ENCODE data around the gene SCN2B.

Gene SCN2B, protein sequence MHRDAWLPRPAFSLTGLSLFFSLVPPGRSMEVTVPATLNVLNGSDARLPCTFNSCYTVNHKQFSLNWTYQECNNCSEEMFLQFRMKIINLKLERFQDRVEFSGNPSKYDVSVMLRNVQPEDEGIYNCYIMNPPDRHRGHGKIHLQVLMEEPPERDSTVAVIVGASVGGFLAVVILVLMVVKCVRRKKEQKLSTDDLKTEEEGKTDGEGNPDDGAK

GRCh38 chr11:118175993-118176777 is at the start of gene SCN2B:
TSS of gene SCN2B (minus strand) at chr11:118176639. CDS start at chr11:118176431, 208 bp downstream.
- no peak for DNase-seq

DNA sequence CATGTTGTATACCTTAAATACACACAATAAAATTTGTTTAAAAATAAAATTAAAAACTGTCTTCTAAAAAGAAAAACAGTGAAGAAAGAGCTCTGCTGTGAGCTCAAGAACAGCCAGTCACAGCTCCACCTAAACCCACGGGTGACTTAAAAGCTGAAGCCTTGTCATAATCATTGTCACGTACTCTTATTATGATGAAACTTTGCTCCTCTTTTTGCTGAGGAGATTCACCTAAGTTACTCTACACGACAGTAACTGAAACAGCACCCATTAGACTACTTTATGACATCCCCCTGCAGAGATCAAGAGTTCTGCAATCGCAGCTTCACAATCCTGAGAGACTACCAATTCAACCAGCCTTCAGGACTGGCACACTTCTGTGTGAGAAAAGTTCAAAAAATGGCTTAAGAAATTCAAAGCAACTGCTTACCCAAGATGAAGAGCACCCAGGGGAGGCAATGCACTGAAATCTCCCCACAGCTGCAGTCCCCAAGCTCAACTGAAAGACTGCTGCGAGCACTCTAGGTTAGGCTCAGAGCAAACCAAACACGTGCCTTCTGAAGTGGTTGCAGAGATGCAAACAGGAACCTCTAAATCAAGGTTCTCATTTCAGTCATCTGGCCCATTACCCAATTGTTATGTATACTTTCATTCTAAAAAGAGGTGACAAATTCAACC is 48.2 kb upstream of the SCN2B start, which contains the start of gene JAML:
Gene JAML (minus strand): TSS at position 501 of the 678 bp plus-strand sequence. CDS start 10,145 bp downstream, outside the sequence.
- DNase-seq = no peak

- no peak for DNase-seq
Measured at GRCh38 chr11:118223992-118224391, 47.6 kb upstream of the SCN2B start.

DNA sequence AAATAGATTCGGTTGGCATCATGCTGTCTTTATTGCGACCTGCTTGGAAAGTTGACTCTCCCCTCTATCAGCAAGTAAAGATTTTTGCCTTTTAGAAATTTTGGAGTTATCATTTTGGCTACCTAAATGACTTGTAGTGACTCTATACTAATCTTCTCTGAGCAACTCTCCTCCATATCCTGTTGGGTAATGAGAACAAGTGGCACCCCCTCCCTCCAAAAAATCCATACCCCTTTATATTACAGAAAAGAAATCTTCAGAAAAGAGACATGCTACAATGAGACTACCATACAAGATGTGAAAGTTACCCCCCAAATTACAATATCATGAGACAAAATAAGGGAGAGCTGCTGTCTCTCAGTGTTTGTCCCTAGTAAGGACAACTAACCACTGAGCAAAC is 47.1 kb upstream of the SCN2B start:
- DNase-seq = no peak

DNA sequence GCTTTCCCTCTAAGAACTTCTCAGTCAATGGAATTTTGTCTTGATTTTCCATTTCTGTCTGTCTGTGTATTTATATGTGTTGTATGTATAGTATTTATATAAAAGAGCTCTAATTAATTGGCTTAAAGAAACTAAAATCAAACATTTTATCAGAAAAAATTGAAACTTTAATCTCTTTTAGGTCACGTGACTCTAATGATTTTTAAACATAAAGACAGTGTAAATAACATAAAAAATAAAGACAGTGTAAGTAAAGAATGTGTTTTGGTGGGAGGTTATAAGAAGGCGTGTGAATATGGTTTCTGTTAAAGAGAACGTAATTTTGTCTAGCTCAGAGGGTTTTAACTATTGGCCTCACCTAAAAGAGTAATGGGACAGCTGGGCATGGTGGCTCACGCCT is 46.0 kb upstream of the SCN2B start:
- DNase-seq = no peak

- DNase-seq = no peak
Measured at GRCh38 chr11:118221419-118221818, 45.0 kb upstream of the SCN2B start.

- no peak for DNase-seq
Measured at GRCh38 chr11:118219732-118220131, 43.3 kb upstream of the SCN2B start.

GRCh38 chr11:118219244-118219643 is 42.8 kb upstream of the SCN2B start:
- DNase-seq = no peak

GRCh38 chr11:118217575-118217974 is 41.1 kb upstream of the SCN2B start:
- DNase-seq = no peak

- DNase-seq = no peak
Measured at GRCh38 chr11:118216621-118217481, 40.4 kb upstream of the SCN2B start.

DNA sequence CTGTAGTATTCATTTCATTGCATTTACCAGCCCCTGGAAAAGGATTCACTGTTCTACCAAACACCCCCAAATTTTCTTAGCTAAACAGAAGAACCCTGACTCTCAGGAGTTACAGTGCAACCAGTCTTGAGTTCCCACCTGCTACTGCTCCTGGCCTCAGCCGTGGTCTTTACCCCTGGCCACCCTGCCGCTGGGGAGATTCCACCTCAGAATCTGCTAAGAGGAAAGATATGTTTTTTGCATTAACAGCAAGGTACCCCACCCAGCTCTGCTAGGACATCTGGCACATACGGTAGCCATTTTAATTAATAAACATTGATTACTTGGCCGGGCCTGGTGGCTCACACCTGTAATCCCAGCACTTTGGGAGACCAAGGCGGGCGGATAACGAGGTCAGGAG is 39.3 kb upstream of the SCN2B start:
- DNase-seq = no peak

DNA sequence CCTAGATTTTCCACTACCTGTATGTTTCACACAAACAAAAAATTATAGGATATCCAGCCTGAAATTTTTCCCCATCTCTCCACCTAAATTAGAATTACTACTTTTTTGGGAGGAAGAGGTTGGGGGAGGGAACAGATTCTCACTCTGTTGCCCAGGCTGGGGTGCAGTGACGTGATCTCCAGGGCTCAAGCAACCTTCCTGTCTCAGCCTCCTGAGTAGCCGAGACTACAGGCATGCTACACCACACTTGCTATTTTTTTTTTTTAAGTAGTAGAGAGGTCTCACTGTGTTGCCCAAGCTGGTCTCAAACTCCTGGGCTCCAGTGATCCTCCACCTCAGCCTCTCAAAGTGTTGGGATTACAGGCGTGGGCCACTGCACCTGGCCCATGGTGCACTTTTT is 38.8 kb upstream of the SCN2B start:
- no peak for DNase-seq

DNA sequence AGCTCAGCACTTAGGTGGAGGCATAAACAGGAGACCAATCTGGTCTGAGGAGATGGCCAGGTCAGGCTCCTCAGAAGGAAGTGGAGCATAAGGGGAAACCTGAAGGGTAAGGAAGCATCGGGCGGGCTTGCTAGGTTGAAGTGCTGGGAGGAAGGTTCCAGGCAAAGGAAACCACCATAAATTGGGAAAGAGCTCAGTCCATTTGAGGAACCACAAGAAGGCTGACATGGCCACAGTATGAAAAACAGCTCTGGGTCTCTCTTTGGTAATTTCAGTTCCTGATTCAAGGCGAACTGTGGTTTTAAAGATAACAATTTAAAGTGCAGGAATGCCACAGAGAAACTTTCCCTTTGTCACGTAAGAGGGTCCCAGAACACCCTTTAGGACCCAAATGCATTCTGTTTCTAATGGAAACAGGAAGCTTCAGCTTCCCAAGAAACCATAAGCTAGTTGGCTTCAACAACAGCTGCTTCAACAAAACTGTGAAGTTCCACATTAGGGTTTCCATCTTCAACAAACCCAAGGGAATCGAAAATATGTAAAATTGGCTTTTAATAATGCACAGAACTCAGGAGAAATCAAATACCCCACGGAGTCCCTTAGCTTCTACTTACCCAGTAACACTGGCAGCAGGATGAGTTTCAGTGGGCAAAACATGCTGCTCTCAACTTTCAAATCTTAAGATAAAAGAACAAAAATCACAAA is 37.9 kb upstream of the SCN2B start:
- no peak for DNase-seq

DNA sequence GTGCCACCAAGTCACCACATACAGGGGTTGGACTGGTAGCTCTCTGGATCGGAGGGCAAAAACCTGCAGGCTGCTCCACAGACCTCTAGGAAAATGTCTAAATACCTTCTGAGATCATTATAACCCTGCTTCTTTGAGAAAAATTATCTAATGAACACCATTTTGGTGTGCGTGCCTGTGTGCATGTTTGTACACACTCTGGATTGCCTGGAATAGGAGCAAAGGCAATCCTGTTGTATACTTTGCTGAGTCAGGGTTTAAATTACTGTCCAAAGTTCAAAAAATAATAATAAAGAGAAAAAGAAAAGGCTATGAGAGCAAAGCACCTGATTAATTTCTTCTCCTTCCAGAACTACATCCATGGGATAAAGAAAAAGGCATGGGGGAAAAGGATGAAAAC is 37.3 kb upstream of the SCN2B start:
- no peak for DNase-seq

DNA sequence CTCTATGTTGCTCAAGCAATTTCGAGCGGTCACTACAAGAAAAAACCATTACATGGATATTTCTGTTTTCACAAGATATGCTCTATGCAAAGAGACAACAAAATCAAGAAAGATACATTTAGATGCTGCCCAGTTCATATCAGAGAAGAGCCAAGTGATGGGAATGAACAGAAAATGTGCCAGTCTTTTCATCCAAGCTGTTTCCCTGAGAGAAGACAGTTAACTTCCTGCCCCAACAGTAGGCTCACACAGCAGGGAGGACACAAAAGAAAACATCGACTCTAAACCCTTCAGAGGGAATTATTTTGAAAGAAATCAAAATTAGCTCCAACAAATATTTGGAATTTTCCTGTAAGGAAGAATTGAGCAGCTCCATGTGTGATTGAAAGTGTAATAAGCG is 36.8 kb upstream of the SCN2B start:
- DNase-seq = no peak

DNA sequence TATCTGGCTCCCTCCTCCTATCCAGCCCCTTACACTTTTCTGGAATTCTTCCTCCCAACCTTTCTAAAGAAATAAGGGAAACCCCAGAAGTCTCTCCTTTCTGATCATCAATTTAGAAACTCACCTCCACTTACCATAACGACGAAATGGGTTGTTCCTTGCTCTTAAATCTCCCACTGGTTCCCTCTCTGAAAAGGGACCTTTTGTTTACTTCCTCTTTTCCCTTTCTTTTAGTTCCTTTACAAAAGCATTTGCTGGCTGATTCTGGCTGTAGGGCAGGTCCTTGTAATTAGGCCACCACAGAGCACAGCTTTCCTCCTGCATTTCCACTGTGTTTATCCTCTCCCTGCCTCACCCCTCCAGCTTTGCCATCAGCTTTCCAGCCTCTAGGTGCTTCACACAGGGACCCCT is 36.3 kb upstream of the SCN2B start:
- no peak for DNase-seq

DNA sequence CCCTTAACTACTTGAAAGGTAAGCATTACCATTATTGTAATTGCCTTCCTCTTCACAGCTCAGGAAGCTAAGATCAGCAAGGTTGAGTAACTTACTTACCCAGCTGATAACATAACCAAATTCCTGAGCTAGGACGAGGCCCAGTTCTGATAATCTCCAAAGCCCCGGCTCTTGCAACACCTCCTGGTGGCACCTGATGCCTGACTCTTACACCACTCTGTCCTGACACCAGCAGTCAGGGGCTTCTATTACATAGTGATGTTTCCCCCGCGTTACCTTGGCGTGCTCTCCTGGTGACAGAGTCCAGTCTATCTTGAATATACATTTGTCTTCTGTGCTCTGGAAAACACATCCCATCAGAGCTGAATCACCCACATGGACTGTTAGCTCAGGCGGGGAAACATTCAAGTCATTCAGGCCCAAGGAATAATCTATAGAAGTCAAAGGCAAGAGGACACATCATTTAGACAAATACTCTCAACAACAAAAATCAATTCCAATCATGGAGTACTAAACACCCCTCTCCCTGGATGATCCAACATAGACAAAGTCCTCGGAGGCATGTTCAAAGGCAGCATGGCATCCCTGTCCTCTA is 35.8 kb upstream of the SCN2B start:
- DNase-seq = no peak

GRCh38 chr11:118211006-118211405 is 34.6 kb upstream of the SCN2B start:
- no peak for DNase-seq

- DNase-seq = no peak
Measured at GRCh38 chr11:118210323-118210722, 33.9 kb upstream of the SCN2B start.

DNA sequence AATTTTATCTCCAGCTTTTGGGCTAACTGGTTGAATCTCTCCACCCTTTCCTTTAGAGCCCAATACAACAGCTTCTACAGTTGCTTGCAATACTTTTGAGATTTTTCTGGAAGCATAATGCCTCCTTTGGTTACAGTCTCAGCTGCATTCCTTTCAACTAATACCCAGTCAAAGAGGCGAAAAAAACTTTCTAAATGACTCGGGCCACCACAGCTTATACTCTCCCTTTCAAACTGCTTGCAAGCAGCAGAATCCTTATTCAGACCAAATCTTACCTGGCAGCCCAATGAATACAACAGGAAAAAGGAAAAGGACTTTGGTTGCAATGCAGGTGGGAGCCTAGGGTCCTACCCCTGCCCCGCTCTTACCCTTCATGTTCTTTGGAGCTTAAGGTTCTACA is 32.6 kb upstream of the SCN2B start:
- no peak for DNase-seq

DNA sequence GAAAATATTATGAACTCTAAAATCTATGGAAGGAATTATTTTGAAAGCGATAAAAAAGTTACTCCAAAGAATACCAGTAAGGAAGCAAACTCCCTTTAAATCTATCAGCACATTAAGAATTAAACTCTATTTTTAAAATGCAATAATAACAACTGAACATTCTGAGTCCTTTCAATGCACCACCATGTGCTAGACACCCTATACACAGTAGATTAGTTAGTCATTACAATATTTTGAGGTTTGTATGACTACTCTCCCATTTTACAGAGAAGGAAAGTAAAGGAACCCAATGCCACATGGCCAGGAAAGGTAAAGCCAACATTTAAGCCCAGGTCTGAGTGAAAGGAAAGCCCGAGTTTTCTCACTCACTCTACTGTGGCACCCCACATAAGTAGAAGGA is 30.6 kb upstream of the SCN2B start:
- no peak for DNase-seq
